ENCODE results near the gene SHISA9.

The SHISA9 gene

GRCh38 chr16:12878973-12879372 is 22.4 kb upstream of the SHISA9 start:
- Histone ChIP-seq H3K79me2 (ENCODE audit: control insufficient read depth, insufficient read depth, low read length, poor library complexity) (no peaks in the 10 kb centered on the region), H3K4me1 (ENCODE audit: control insufficient read depth in 1 of 2, insufficient read depth in 2 of 2, low read length in 2 of 2) (no peaks in the 10 kb centered on the region), H3K27ac (ENCODE audit: low read depth, low read length) (no peak overlapping the region), H3K79me1 (ENCODE audit: low read length) (no peaks in the 10 kb centered on the region), H3K36me3 (ENCODE audit: control insufficient read depth in 1 of 2, insufficient read depth in 2 of 2, low read length in 2 of 2) (no peaks in the 10 kb centered on the region), H2AFZ (ENCODE audit: insufficient read depth, low read length, poor library complexity) (no peak overlapping the region), H3K4me2 (ENCODE audit: low read length) (no peak overlapping the region), H3K9ac (ENCODE audit: low read length) (no peak overlapping the region), H3K18ac (ENCODE audit: low read length) (no peak overlapping the region), H2BK5ac (ENCODE audit: low read depth, low read length, poor library complexity) (no peak overlapping the region), H3K23ac (ENCODE audit: low read length) (no peak overlapping the region), H2BK12ac (ENCODE audit: low read length) (no peak overlapping the region), H3K4ac (ENCODE audit: low read depth, low read length) (no peak overlapping the region), H2AK5ac (ENCODE audit: low read length) (no peak overlapping the region), H2BK120ac (ENCODE audit: insufficient read depth, low read length, poor library complexity) (no peak overlapping the region), H4K8ac (ENCODE audit: low read depth, low read length) (no peak overlapping the region), H3K9me3 (ENCODE audit: insufficient read depth, low read depth, low read length) (no peaks in the 10 kb centered on the region), H3K4me3 (ENCODE audit: low read depth, low read length) (no peak overlapping the region), H4K12ac (ENCODE audit: low read depth, low read length) (no peak overlapping the region), H3K27me3 (ENCODE audit: insufficient read depth, low read length) (no peaks in the 10 kb centered on the region), H4K91ac (ENCODE audit: low read depth, low read length) (no peak overlapping the region), H3K14ac (ENCODE audit: low read length) (no peak overlapping the region)
- DNase-seq: no peak
- WGBS (ENCODE audit: extremely low coverage, insufficient coverage, insufficient read length): no CpG with 5 or more reads among the region's 4 CpGs

GRCh38 chr16:12879812-12880211 is 21.6 kb upstream of the SHISA9 start:
- Histone ChIP-seq H2BK12ac (ENCODE audit: low read length) (no peak overlapping the region), H3K4me3 (ENCODE audit: low read depth, low read length) (no peak overlapping the region), H4K12ac (ENCODE audit: low read depth, low read length) (no peak overlapping the region), H3K4ac (ENCODE audit: low read depth, low read length) (no peak overlapping the region), H2AFZ (ENCODE audit: insufficient read depth, low read length, poor library complexity) (no peak overlapping the region), H3K4me2 (ENCODE audit: low read length) (no peak overlapping the region), H3K36me3 (ENCODE audit: control insufficient read depth in 1 of 2, insufficient read depth in 2 of 2, low read length in 2 of 2) (no peaks in the 10 kb centered on the region), H3K27me3 (ENCODE audit: insufficient read depth, low read length) (no peaks in the 10 kb centered on the region), H3K4me1 (ENCODE audit: control insufficient read depth in 1 of 2, insufficient read depth in 2 of 2, low read length in 2 of 2) (no peaks in the 10 kb centered on the region), H3K79me2 (ENCODE audit: control insufficient read depth, insufficient read depth, low read length, poor library complexity) (no peaks in the 10 kb centered on the region), H3K27ac (ENCODE audit: low read depth, low read length) (no peak overlapping the region), H4K8ac (ENCODE audit: low read depth, low read length) (no peak overlapping the region), H2BK5ac (ENCODE audit: low read depth, low read length, poor library complexity) (no peak overlapping the region), H2BK120ac (ENCODE audit: insufficient read depth, low read length, poor library complexity) (no peak overlapping the region), H3K79me1 (ENCODE audit: low read length) (no peaks in the 10 kb centered on the region), H2AK5ac (ENCODE audit: low read length) (no peak overlapping the region), H3K14ac (ENCODE audit: low read length) (no peak overlapping the region), H3K9me3 (ENCODE audit: insufficient read depth, low read depth, low read length) (no peaks in the 10 kb centered on the region), H3K18ac (ENCODE audit: low read length) (no peak overlapping the region), H3K9ac (ENCODE audit: low read length) (no peak overlapping the region), H3K23ac (ENCODE audit: low read length) (no peak overlapping the region), H4K91ac (ENCODE audit: low read depth, low read length) (no peak overlapping the region)
- no peak for DNase-seq
- whole genome bisulfite sequencing (ENCODE audit: extremely low coverage, insufficient coverage, insufficient read length): no CpG with 5 or more reads among the region's 2 CpGs

- Histone ChIP-seq H3K4ac (ENCODE audit: low read depth, low read length) (no peak overlapping the region), H2AFZ (ENCODE audit: insufficient read depth, low read length, poor library complexity) (no peak overlapping the region), H4K12ac (ENCODE audit: low read depth, low read length) (no peak overlapping the region), H4K91ac (ENCODE audit: low read depth, low read length) (no peak overlapping the region), H3K4me1 (ENCODE audit: control insufficient read depth in 1 of 2, insufficient read depth in 2 of 2, low read length in 2 of 2) (no peaks in the 10 kb centered on the region), H3K9me3 (ENCODE audit: insufficient read depth, low read depth, low read length) (no peaks in the 10 kb centered on the region), H4K8ac (ENCODE audit: low read depth, low read length) (no peak overlapping the region), H3K36me3 (ENCODE audit: control insufficient read depth in 1 of 2, insufficient read depth in 2 of 2, low read length in 2 of 2) (no peaks in the 10 kb centered on the region), H2BK5ac (ENCODE audit: low read depth, low read length, poor library complexity) (no peak overlapping the region), H2BK12ac (ENCODE audit: low read length) (no peak overlapping the region), H3K4me3 (ENCODE audit: low read depth, low read length) (no peak overlapping the region), H3K79me2 (ENCODE audit: control insufficient read depth, insufficient read depth, low read length, poor library complexity) (no peaks in the 10 kb centered on the region), H3K23ac (ENCODE audit: low read length) (no peak overlapping the region), H3K9ac (ENCODE audit: low read length) (no peak overlapping the region), H2BK120ac (ENCODE audit: insufficient read depth, low read length, poor library complexity) (no peak overlapping the region), H3K14ac (ENCODE audit: low read length) (no peak overlapping the region), H2AK5ac (ENCODE audit: low read length) (no peak overlapping the region), H3K27ac (ENCODE audit: low read depth, low read length) (no peak overlapping the region), H3K4me2 (ENCODE audit: low read length) (no peak overlapping the region), H3K27me3 (ENCODE audit: insufficient read depth, low read length) (no peaks in the 10 kb centered on the region), H3K79me1 (ENCODE audit: low read length) (no peaks in the 10 kb centered on the region), H3K18ac (ENCODE audit: low read length) (no peak overlapping the region)
- no peak for DNase-seq
- WGBS (ENCODE audit: extremely low coverage, insufficient coverage, insufficient read length): no CpG with 5 or more reads among the region's 3 CpGs
Measured at GRCh38 chr16:12881182-12881581, 20.2 kb upstream of the SHISA9 start.

GRCh38 chr16:12881740-12882139 is 19.7 kb upstream of the SHISA9 start:
- no CpG with 5 or more reads among the region's 1 CpG for WGBS (ENCODE audit: extremely low coverage, insufficient coverage, insufficient read length)
- no peak overlapping the region for H2AFZ ChIP-seq (ENCODE audit: insufficient read depth, low read length, poor library complexity)
- DNase-seq: no peak

More at GRCh38 chr16:12881740-12882139, 19.7 kb upstream of the SHISA9 start:
- Histone ChIP-seq H3K18ac (ENCODE audit: low read length) (no peak overlapping the region), H3K79me1 (ENCODE audit: low read length) (no peaks in the 10 kb centered on the region), H3K4me2 (ENCODE audit: low read length) (no peak overlapping the region), H3K23ac (ENCODE audit: low read length) (no peak overlapping the region), H3K79me2 (ENCODE audit: control insufficient read depth, insufficient read depth, low read length, poor library complexity) (no peaks in the 10 kb centered on the region), H3K4me1 (ENCODE audit: control insufficient read depth in 1 of 2, insufficient read depth in 2 of 2, low read length in 2 of 2) (no peaks in the 10 kb centered on the region), H3K9ac (ENCODE audit: low read length) (no peak overlapping the region), H3K9me3 (ENCODE audit: insufficient read depth, low read depth, low read length) (no peaks in the 10 kb centered on the region), H3K4ac (ENCODE audit: low read depth, low read length) (no peak overlapping the region), H2BK5ac (ENCODE audit: low read depth, low read length, poor library complexity) (no peak overlapping the region), H3K4me3 (ENCODE audit: low read depth, low read length) (no peak overlapping the region), H4K8ac (ENCODE audit: low read depth, low read length) (no peak overlapping the region), H2AK5ac (ENCODE audit: low read length) (no peak overlapping the region), H2BK12ac (ENCODE audit: low read length) (no peak overlapping the region), H3K27ac (ENCODE audit: low read depth, low read length) (no peak overlapping the region), H4K91ac (ENCODE audit: low read depth, low read length) (no peak overlapping the region), H2BK120ac (ENCODE audit: insufficient read depth, low read length, poor library complexity) (no peak overlapping the region), H3K36me3 (ENCODE audit: control insufficient read depth in 1 of 2, insufficient read depth in 2 of 2, low read length in 2 of 2) (no peaks in the 10 kb centered on the region), H3K14ac (ENCODE audit: low read length) (no peak overlapping the region), H3K27me3 (ENCODE audit: insufficient read depth, low read length) (no peaks in the 10 kb centered on the region), H4K12ac (ENCODE audit: low read depth, low read length) (no peak overlapping the region)

Measured in trophoblast cell (in vitro differentiated cells and primary cell).